ENCODE measurements around the gene CDK14. TPM values are rescaled to one million over a fixed set of nuclear protein-coding genes. Genes with fewer than 3 reads are reported as not detected.

The CDK14 gene
- total and polyA plus RNA-seq, 4 donors = 4.2 to 12.4 (median 7.4) TPM

- Histone ChIP-seq H3K27me3 (ENCODE audit: control insufficient read depth in 4 of 4, insufficient read depth in 4 of 4, low read length in 3 of 4) (no peaks in the 10 kb centered on the region), H3K9me3 (ENCODE audit: control insufficient read depth in 4 of 4, low read length in 3 of 4) (no peaks in the 10 kb centered on the region), H3K27ac (ENCODE audit: low read depth in 1 of 2, low read length in 2 of 2) (peak overlapping the region in 1 of 2 donors; percentile 6), H3K4me1 (ENCODE audit: control insufficient read depth in 4 of 4, insufficient read depth in 4 of 4, low read length in 3 of 4) (peaks cover 6 to 54% (median 50%) of the 10 kb centered on the region in 4 donors), H3K36me3 (ENCODE audit: control insufficient read depth in 4 of 4, insufficient read depth in 3 of 4, low read depth in 1 of 4, low read length in 3 of 4) (no peaks in the 10 kb centered on the region), H3K9ac (ENCODE audit: low read depth in 1 of 2, low read length in 2 of 2) (no peak overlapping the region), H3K4me3 (ENCODE audit: low read depth in 1 of 3, low read length in 3 of 3) (no peak overlapping the region)
- no peak for DNase-seq (ENCODE audit: low spot score)
- TF ChIP-seq GABPA (IDR thresholded peaks at IDR 0.05 in 1 of 2, conservative IDR thresholded peaks at IDR 0.05 in 1 of 2) (no peak), HNF4A (conservative IDR thresholded peaks at IDR 0.05) (peak; percentile 69 to 73), MAX (IDR thresholded peaks at IDR 0.05) (peak; percentile 37), JUND (IDR thresholded peaks at IDR 0.05) (peak; percentile 31 to 46), TAF1 (conservative IDR thresholded peaks at IDR 0.05) (no peak), EGR1 (IDR thresholded peaks at IDR 0.05; ENCODE audit: low read depth in 2 of 2) (no peak), YY1 (IDR thresholded peaks at IDR 0.05) (peak; percentile 78), RAD21 (IDR thresholded peaks at IDR 0.05) (peak; percentile 27 to 55), SP1 (IDR thresholded peaks at IDR 0.05) (no peak), RXRA (IDR thresholded peaks at IDR 0.05) (peak; percentile 47 to 68), ATF3 (IDR thresholded peaks at IDR 0.05) (peak; percentile 45), REST (IDR thresholded peaks at IDR 0.05) (peak; percentile 21), CTCF (IDR thresholded peaks at IDR 0.05; ENCODE audit: low read depth, low read length, missing input control) (no peak), FOXA2 (IDR thresholded peaks at IDR 0.05) (peak; percentile 94), HNF4G (IDR thresholded peaks at IDR 0.05) (no peak), FOXA1 (IDR thresholded peaks at IDR 0.05) (peak; percentile 79), ZBTB33 (IDR thresholded peaks at IDR 0.05) (peak; percentile 36), NR2F2 (IDR thresholded peaks at IDR 0.05) (no peak)
- WGBS = 39% methylated on average over 6 of the region's 6 CpGs
These were observed 167.0 kb downstream of the CDK14 start for GRCh38 chr7:90763108-90763507.
